HG02678 (cell line): ENCODE measurements around the gene OR56B1.

Source experiments
- ATAC-seq: cut with Tn5 transposase; IDR thresholded peaks from one replicate; pipeline ENCODE4 v1.9.1; 2021; ENCODE audit warnings: mild to moderate bottlenecking, moderate library complexity; ENCODE audit not compliant: unreplicated experiment

Gene OR56B1

GRCh38 chr11:5726351-5726750 is 9.9 kb upstream of the OR56B1 start:
- ATAC-seq: no peak

DNA sequence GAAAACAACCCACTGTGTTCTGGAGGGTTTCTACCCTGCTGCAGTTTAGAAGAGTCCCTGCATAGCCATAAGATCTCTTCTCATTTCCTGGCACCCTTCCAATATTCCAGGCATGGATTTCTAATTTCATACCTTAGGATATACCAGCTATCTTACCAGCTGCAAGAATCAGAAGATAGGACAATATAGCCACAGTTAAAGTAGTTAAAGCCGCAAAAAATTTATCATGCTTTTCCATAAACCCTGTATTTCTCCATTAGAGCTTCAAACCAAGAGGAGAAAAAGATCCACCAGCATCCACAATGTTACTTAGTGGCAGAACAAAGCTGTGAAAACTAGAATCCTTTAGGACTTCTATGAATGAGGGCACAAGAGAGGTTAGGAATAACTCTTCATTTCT is 8.6 kb upstream of the OR56B1 start:
- ATAC-seq: no peak

DNA sequence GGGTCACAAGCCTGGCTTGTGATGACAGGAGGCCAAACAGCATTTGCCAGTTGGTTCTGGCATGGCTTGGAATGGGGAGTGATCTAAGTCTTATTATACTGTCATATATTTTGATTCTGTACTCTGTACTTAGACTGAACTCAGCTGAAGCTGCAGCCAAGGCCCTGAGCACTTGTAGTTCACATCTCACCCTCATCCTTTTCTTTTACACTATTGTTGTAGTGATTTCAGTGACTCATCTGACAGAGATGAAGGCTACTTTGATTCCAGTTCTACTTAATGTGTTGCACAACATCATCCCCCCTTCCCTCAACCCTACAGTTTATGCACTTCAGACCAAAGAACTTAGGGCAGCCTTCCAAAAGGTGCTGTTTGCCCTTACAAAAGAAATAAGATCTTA is 843 bp downstream of the OR56B1 start:
- ATAC-seq: no peak

DNA sequence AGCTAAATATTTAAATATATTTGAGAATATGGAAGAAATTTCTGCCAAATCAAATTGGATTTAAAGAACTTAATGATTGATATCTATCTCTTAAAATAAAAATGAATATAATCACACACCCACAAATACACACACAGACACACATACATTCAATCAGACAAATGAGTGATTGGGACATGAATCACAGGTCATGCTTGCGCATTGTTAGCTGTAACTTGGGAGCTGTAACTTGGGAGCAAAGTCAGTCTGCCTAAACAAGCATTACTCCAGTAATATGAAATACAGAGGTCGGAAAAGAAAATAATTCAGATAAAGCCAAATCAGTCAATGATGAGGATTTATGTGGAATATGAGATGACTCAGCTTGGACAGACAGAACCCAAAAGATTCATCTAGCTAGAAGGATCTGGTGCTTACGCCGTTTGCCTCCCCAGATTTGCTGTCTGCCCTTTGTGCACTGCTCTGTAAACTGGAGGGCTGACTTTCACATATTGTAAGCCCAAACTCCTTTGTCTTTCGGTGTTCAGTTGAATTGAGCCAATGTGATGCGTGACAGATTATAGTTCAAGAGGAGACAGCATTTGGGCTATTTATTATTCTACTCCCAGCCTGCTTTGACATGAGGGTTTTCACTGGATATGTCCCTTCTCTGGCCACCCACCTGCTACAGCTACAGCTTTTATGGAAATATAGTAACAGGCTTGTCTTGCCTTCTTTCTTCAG is 1.6 kb downstream of the OR56B1 start:
- no peak for ATAC-seq

DNA sequence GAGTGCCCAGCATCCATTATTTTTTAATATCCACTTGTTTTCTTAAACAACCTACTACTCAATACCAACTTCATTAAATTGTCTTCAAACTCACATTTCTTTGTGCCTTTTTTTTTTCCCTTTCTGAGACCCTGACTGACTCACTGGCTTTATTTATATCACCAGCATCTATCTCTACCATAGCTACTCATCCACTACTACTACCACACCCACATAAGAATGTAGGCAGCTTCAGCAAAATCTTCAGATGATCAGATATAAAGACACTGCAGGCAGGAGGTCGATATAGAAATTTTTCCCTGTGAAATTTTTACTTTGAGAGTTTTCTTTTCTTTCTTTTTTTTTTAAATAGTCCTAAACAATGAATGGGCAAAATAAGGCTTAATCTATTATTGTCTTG is 2.2 kb downstream of the OR56B1 start:
- no peak for ATAC-seq

DNA sequence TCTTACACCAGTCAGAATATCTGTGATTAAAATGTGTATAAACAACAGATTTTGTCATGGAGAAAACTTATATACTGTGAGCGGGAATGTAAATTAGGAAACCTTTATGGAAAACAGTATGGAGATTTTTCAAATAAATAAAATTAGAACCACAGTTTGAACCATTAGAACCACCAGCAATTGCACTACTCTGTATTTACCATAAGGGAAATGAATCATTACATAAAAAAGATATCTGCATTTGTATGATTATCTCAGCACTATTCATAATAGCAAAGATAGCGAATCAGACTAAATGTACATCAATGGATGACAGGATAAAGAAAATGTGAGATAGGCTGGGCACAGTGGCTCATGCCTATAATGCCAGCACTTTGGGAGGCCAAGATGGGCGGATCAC is 10.4 kb downstream of the OR56B1 start:
- no peak for ATAC-seq

DNA sequence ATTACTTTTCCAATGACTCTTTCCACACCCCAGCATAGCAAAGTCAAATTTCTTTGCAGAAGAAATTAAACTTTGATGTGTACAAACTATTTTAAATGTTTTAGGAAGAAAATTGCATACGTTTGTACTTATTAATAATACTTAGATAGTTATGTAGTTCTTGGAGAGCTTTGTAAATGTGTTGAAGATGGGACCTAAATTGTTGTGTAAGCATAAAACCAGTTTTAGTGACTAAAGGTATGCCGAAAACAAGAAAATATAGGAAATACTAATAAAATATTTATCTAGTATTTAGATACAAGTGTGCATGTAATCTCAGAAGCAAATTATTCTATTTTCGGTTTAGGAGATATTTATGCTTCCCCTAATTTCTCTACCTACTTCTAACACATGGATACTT is 13.6 kb downstream of the OR56B1 start:
- ATAC-seq: no peak

DNA sequence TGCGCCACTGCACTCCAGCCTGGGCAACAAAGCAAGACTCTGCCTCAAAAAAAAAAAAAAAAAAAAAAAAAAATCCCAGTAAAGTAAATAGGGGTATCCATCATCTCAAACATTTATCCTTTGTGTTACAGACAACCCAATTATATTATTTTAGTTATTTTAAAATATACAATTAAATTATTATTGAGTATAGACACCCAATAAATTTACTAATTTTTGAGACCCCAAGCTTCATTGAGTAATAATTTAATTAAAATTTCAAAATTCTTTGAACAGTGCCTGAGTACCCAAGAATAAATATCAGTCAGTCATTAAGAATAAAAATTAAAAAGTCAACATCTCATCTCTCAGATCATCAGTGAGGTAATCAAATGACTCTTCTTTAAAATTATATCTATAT is 17.7 kb downstream of the OR56B1 start, which contains the start of gene OR52N4:
Gene OR52N4, plus strand, starts transcription at position 301 of the 400 bp plus-strand sequence. CDS start 498 bp downstream, outside the sequence.
- no peak for ATAC-seq

DNA sequence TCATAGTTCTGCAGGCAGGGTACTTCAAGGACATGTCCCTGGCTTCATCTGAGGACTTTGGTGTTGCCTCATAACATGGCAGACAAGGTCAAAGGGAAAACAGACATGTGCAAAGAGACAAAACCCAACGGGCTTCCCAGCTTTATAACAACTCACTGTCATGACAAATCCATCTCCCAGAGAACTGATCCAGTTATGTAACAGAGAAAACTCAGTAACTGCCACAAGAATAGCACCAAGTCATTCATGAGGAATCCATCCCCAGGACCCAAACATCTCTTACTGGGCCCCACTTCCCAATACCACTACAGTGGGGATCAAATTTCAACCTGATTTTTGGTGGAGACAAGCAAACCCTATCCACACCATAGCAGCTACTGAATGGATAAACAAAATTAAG is 30.8 kb downstream of the OR56B1 start:
- no peak for ATAC-seq

- ATAC-seq: no peak
These were observed 47.0 kb downstream of the OR56B1 start, which contains the start of gene OR52N5 for GRCh38 chr11:5783255-5783654. TSS of gene OR52N5 (minus strand) at chr11:5783355. CDS start at chr11:5778634, 4,721 bp downstream.
